Measurements from ENCODE around the gene POLD4. TPM values are rescaled to one million over a fixed set of nuclear protein-coding genes. Genes with fewer than 3 reads are reported as not detected.

Gene POLD4
- total and polyA plus RNA-seq, 2 donors (not counting 3 experiments of a cell fraction or from before 2014, with no cell fraction given): 50.1 to 204 TPM

DNA sequence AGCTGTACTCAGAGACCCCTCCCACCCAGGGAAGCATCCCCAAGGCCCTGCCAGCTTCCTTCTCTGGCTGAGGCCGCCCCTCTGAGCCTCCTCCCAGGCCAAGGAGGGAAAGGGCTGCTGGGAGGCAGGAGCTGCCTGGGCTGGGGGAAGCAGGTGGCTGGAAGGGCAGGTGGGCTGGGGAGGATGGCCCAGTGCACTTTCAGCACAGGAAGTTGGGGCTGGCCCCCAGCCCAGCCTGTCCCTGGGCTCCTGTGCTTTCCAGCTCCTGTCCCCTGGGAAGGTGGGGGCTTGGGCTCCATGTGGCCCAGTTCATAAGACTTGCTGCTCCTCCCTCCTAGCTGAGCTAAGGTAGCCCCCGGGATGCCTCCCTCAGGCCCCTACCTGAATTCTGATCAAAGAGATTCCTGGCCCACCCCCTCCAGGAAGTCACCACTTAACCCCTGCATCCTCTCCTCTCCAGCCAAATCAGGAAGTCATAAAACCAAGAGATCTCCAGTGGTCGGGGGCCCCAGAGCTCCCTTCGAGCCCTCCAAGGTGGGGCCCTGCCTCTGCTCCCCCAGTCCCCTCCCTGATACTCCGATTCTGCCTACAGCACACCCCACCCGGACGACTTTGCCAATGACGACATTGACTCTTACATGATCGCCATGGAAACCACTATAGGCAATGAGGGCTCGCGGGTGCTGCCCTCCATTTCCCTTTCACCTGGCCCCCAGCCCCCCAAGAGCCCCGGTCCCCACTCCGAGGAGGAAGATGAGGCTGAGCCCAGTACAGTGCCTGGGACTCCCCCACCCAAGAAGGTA is 43.4 kb upstream of the POLD4 start:
- H3K9me1 ChIP-seq (replicated peaks; ENCODE audit: control insufficient read depth, extremely low read depth, insufficient read depth, low read length): no peaks in the 10 kb centered on the region
- FAIRE-seq: peak; percentile 54
- peaks cover 6 to 27% of the 10 kb centered on the region in 2 experiments for H3K36me3 ChIP-seq (ENCODE audit: control insufficient read depth in 2 of 2, extremely low read depth in 1 of 2, insufficient read depth in 2 of 2, low read length in 2 of 2)
- H3K4me3 ChIP-seq (replicated peaks in 1 of 3; ENCODE audit: insufficient read depth in 1 of 3, low read depth in 1 of 3, low read length in 3 of 3): no peak overlapping the region
- no peaks in the 10 kb centered on the region for H3K9me3 ChIP-seq (replicated peaks; ENCODE audit: control insufficient read depth, insufficient read depth, low read length)
- H3K27ac ChIP-seq (ENCODE audit: insufficient read depth, low read depth, low read length): no peak overlapping the region
- H3K9ac ChIP-seq (replicated peaks; ENCODE audit: extremely low read depth, insufficient read depth, low read length): no peak overlapping the region
- H3K79me2 ChIP-seq (ENCODE audit: control insufficient read depth, insufficient read depth, low read length): peaks cover 19% of the 10 kb centered on the region
- BruUV-seq (replicated peaks): no TSS peak
- H3K4me1 ChIP-seq (ENCODE audit: control insufficient read depth, extremely low read depth, insufficient read depth, low read length): peaks cover 20% of the 10 kb centered on the region
- no peaks in the 10 kb centered on the region for H4K20me1 ChIP-seq (replicated peaks; ENCODE audit: control insufficient read depth, extremely low read depth, insufficient read depth, low read length)
- ChIA-PET POLR2A (no interaction called here), CTCF (interaction anchor here (2.7 kb wide), 1 partner anchor 14 kb away, joined by 9 read pairs; no protein-coding TSS in a partner anchor)
- dilution Hi-C loops (cut with MboI; ENCODE audit: extremely low pct_ligation_motif_present, low sequenced_read_pairs): no loop called here
- TF ChIP-seq MYC (IDR thresholded peaks at IDR 0.05; ENCODE audit: low read depth, low read length) (no peak), FOS (IDR thresholded peaks at IDR 0.05; ENCODE audit: borderline replicate concordance, insufficient read depth, low read length) (no peak), POLR2A (IDR thresholded peaks at IDR 0.05; ENCODE audit: low read depth, low read length) (peak; percentile 16), JUN (IDR thresholded peaks at IDR 0.05; ENCODE audit: borderline replicate concordance, insufficient read depth, insufficient read length, low read depth) (no peak)
- TF ChIP-seq, protein P1, sequence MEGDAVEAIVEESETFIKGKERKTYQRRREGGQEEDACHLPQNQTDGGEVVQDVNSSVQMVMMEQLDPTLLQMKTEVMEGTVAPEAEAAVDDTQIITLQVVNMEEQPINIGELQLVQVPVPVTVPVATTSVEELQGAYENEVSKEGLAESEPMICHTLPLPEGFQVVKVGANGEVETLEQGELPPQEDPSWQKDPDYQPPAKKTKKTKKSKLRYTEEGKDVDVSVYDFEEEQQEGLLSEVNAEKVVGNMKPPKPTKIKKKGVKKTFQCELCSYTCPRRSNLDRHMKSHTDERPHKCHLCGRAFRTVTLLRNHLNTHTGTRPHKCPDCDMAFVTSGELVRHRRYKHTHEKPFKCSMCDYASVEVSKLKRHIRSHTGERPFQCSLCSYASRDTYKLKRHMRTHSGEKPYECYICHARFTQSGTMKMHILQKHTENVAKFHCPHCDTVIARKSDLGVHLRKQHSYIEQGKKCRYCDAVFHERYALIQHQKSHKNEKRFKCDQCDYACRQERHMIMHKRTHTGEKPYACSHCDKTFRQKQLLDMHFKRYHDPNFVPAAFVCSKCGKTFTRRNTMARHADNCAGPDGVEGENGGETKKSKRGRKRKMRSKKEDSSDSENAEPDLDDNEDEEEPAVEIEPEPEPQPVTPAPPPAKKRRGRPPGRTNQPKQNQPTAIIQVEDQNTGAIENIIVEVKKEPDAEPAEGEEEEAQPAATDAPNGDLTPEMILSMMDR (IDR thresholded peaks at IDR 0.05; ENCODE audit: extremely low read depth in 1 of 2, insufficient read depth in 1 of 2, low read depth in 1 of 2, low read length in 2 of 2): no peak
- TF ChIP-seq, protein P2, sequence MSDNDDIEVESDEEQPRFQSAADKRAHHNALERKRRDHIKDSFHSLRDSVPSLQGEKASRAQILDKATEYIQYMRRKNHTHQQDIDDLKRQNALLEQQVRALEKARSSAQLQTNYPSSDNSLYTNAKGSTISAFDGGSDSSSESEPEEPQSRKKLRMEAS (IDR thresholded peaks at IDR 0.05; ENCODE audit: insufficient read depth, insufficient read length): no peak
- intact Hi-C loops (cut with micrococcal nuclease): no loop called here
- H3K4me2 ChIP-seq (ENCODE audit: insufficient read depth, low read length): no peak overlapping the region
- H3K27me3 ChIP-seq (ENCODE audit: control insufficient read depth in 2 of 2, insufficient read depth in 2 of 2, low read length in 2 of 2): no peaks in the 10 kb centered on the region
- no peak overlapping the region for H2AFZ ChIP-seq (ENCODE audit: low read depth, low read length)
- no peak for DNase-seq (ENCODE audit: low read depth, low spot score)
